SHP77 (cell line): Measurements from ENCODE around the gene CFAP300.
A peak's percentile ranks its signal among the peaks of the same experiment; 100 is the strongest.

ENCODE experiments used
- DNase-seq, 2 experiments: peaks; one replicate each; lab custom pipeline; 2025; lab: John Stamatoyannopoulos, UW

CFAP300 gene

GRCh38 chr11:102047305-102047924 is at the start of gene CFAP300:
TSS of gene CFAP300 (plus strand) at chr11:102047437. CDS start at chr11:102047471, 34 bp downstream.
- no peak for DNase-seq

DNA sequence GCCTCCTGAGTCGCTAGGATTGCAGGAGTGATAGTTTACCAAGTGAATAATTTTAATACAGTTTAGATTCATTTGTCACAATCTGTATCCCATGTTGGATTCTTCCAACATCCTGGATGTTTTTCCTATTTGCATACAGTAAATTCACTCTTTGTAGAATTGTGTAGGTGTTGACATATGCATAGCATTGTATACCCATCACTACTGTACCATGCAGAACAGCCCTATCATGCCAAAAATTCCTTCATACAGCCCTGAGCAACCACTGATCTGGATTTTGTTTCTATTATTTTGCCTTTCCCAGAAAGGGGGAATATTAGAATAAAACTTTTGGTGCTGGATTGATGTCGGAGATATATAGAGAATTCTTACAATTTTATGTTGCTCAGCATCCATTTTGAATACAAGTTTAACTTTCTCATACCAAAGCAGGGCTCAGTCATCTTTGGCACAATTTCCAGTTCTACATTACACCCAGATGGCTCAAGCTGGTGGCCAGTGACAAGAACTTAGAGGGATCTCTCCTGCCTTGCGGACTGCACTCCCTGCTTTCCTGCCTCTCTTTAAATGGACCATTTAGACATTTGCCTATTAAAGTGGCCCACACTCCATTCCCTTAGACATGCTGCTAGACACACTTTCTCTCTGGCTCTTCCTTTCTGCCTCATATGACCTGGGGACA is 45.4 kb upstream of the CFAP300 start:
- no peak for DNase-seq

GRCh38 chr11:102004220-102004619 is 43.0 kb upstream of the CFAP300 start:
- no peak for DNase-seq

DNA sequence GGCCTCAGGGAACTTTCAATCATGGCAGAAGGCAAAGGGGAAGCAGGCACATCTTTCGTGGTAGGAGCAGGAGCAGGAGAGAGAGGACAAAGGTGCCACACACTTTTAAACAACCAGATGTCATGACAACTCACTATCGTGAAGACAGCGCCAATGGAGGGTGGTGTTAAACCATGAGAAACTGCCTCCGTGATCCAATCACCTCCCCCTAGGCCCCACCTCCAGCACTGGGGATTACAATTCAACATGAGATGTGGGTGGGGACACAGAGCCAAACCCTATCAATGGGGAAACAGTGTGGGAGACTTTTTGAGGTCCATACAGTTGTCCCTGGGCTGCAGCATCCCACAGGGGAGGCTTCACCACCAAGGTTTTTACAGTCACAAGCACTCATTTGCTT is 41.9 kb upstream of the CFAP300 start:
- no peak for DNase-seq

DNA sequence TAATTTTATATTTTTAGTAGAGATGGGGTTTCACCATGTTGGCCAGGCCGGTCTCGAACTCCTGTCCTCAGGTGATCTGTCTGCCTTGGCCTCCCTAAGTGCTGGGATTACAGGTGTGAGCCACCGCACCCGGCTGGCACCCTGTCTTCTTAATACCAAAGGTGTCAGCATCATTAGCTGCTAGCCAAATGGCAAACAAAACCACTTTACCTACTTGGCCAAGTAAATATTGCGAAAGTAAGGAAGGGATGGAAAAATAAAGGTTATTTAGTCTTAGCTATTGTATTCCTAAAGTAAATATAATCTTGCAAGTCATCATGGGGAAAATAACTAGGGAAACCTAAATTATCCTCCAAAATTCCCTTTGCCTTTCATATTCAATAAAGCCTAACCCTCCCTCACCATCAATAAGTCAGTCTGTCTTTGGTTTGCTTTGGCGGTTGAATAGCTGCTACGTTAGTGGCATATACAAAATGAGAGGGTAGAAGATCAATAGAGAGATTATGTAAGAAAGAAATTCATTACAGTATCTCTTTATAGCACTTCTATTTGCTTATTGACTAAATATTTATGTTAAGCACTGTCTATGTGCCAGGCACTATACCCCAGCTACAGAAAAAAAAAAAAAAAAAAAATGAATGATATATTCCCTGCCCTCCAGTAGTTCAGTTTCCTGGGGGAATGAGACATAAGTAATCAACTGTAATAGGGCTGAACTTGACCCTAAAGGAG is 40.2 kb upstream of the CFAP300 start:
- DNase-seq, result no peak

GRCh38 chr11:102007567-102008437 is 39.4 kb upstream of the CFAP300 start:
- DNase-seq, result peak; percentile 31 to 48

DNA sequence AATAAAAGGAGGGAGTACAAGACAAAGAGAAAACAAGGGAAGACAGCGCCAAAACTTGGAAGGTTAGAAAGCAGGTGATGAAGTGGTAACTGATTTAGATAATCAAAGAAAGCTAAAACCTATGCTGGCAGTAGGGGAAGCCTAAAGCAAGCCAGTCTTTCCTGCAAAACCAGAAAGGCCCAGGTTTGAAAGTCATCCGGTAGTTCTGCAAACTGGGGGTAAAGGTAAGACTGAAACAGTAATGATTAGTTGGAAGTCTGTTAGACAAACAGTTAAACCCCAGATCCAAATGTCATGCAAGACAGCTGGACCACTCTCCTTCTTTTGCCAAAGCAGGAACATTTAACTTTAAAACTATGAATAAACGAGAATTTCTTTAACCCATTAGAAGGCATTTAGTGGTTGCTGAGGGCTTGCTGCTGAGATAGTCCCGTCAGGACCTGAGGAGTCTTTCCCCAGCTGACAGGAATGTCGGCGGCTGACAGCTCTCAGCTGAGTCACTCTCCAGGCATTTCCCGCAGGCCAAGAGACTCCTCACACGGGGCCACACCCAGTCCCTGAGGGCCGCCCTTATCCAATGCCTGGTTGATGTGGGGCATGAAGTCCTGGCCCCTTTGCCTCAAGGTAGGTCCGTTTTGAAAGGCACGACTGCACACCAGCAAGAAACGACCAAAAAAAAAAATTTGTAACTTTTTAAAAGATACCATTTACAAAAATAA is 36.3 kb upstream of the CFAP300 start:
- DNase-seq, result peak in 1 of 2 experiments; percentile 19

GRCh38 chr11:102012946-102013345 is 34.3 kb upstream of the CFAP300 start:
- no peak for DNase-seq

- no peak for DNase-seq
Measured at GRCh38 chr11:102014756-102015155, 32.5 kb upstream of the CFAP300 start.

- no peak for DNase-seq
Measured at GRCh38 chr11:102017026-102017425, 30.2 kb upstream of the CFAP300 start.

- DNase-seq, result no peak
Measured at GRCh38 chr11:102026217-102026616, 21.0 kb upstream of the CFAP300 start.

- no peak for DNase-seq
Measured at GRCh38 chr11:102026959-102027358, 20.3 kb upstream of the CFAP300 start.

- DNase-seq, result no peak
Measured at GRCh38 chr11:102036757-102037156, 10.5 kb upstream of the CFAP300 start.

DNA sequence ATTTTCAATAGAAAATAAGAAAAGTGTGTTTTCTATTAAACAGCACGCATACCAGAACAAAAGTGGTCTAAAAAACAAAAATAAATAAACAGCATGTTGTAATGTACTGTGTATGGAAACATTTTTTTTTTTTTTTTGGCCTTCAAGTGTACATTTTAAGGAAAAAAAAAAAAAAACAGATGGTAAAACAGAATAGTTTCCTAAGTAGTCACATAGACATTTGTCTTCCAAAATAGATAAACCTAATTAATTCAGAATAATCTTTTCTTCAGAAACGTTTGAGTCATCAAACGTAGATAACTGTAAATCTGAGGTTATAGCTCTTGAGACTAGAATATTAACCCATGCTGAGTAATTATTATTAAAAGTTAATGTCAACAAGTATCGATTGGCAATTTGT is 396 bp upstream of the CFAP300 start:
- DNase-seq, result no peak

GRCh38 chr11:102050927-102051575 is 3.8 kb downstream of the CFAP300 start:
- DNase-seq, result no peak

DNA sequence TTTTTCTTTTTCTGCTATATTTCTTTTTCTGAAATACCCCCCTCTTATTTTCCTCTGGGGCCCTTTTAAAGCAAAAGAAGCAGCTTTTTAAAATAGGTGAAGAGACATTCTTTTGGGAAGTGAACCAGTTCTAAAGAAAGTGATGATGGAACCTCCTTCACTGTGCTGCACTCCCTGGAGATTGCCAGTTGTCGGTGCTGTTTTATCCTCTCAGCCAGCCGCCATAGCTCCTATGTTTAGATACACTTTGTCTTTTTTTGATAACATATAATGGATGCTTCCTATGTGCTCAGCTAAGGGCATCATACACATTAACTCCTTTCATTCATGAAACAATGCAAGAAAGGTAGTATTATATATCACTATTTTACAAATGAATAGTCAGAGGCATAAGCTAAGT is 14.0 kb downstream of the CFAP300 start:
- no peak for DNase-seq

GRCh38 chr11:102062106-102062505 is 14.9 kb downstream of the CFAP300 start:
- DNase-seq, result no peak

GRCh38 chr11:102064316-102064715 is 17.1 kb downstream of the CFAP300 start:
- DNase-seq, result no peak

DNA sequence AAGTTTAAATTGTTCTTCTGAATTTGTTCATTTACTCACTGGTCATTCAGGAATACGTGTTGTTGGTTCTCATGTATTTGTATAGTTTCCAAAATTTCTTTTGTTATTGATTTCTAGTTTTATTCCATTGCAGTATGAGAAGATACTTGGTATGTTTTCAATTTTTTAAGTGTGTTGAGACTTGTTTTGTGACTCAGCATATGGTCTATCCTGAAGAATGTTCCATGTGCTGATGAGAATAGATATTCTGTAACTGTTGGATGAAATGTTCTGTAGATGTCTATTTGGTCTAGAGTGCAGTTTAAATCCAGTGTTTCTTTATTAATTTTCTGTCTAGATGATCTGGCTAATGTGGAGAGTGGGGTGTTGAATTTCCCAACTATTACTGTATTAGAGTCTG is 23.5 kb downstream of the CFAP300 start:
- no peak for DNase-seq

DNA sequence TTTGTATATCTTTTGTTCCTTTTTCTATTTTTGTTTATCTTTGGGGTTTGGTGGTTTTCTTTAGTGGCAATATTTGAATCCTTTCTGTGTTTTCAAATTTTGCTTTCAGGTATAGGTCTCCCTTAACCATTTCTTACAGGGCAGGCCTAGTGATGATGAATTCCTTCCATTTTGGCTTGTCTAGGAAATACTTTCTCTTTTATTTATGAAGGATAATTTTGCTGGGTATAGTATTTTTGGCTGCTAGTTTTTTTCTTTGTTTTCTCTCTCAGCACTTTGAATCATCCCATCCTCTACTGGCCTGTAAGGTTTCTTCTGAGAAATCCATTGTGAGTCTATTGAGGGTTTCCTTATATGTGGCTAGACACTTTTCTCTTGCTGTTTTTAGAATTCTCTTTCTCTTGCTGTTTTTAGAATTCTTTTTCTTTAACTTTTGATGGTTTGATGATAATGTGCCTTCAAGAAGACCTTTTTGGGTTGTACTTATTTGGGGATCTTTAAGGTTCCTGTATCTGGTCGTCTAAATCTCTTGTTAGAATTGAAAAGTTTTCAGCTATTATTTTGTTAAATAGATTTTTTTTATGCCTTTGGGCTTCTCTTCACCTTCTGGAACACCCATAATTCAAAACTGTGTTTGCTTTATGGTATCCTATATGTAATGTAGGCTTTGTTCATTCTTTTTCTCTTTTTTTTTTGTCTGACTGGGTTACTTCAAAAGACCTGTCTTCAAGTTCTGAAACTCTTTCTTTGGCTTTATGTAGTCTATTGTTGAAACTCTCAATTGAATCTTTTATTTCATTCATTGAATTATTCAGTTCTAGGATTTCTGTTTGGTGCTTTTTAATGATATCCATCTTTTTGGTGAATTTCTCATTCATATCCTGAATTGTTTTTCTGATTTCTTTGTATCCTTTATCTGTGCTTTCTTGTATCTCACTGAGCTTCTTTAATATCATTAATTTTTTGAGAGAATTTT is 24.5 kb downstream of the CFAP300 start:
- DNase-seq, result no peak
